WTC11 (cell line): ENCODE results near the gene CNMD. TPM values are rescaled to one million over a fixed set of nuclear protein-coding genes. Genes with fewer than 3 reads are reported as not detected.

ENCODE experiments used
- ATAC-seq: fragments of 200-7000 bp; cut with Tn5 transposase; 2 replicates; pipeline ENCODE4 v1.10.0; 2021; ENCODE audit warnings: mild to moderate bottlenecking, moderate library complexity
- CTCF ChIA-PET: fragments of 300-600 bp; sonication (Branson Sonifier 250); formaldehyde crosslinking; loops from one replicate; lab custom pipeline; 2021; ENCODE audit warnings: antibody characterized with exemption; lab: Charles Lee
- POLR2A ChIA-PET: fragments of 350-600 bp; sonication (Branson Sonifier 250); formaldehyde crosslinking; loops from one replicate; lab custom pipeline; 2021; ENCODE audit warnings: antibody characterized with exemption; lab: Charles Lee
- DNase-seq: peaks from one replicate; pipeline ENCODE4 v3.0.0; 2021; ENCODE audit warnings: low spot score
- H3K27ac Mint-ChIP-seq: 2 replicates; pipeline ENCODE4 v1.8.0; 2021; ENCODE audit warnings: mixed read lengths
- H3K27me3 Mint-ChIP-seq: 2 replicates; pipeline ENCODE4 v1.8.0; 2021; ENCODE audit warnings: low read depth, mild to moderate bottlenecking, moderate library complexity, mixed read lengths
- H3K36me3 Mint-ChIP-seq: 2 replicates; pipeline ENCODE4 v1.8.0; 2021; ENCODE audit warnings: mixed read lengths
- H3K4me1 Mint-ChIP-seq: 2 replicates; pipeline ENCODE4 v1.8.0; 2022; ENCODE audit warnings: mixed read lengths
- H3K4me3 Mint-ChIP-seq: 2 replicates; pipeline ENCODE4 v1.8.0; 2021; ENCODE audit warnings: mild to moderate bottlenecking, moderate library complexity, mixed read lengths
- H3K9me3 Mint-ChIP-seq: 2 replicates; pipeline ENCODE4 v1.8.0; 2021; ENCODE audit warnings: mixed read lengths
- ATF1 ChIP-seq: sonication (generic); formaldehyde crosslinking; IDR thresholded peaks from 2 replicates; pipeline ENCODE4 v1.8.1; 2023; ENCODE audit warnings: mild to moderate bottlenecking, moderate library complexity, missing genetic modification reagents
- ATF6 ChIP-seq: sonication (generic); formaldehyde crosslinking; IDR thresholded peaks from 2 replicates; pipeline ENCODE4 v1.8.1; 2023; ENCODE audit warnings: mild to moderate bottlenecking, missing genetic modification reagents
- CBFB ChIP-seq: sonication (generic); formaldehyde crosslinking; IDR thresholded peaks from 2 replicates; pipeline ENCODE4 v1.8.1; 2022; ENCODE audit warnings: mild to moderate bottlenecking, low read depth, missing genetic modification reagents
- ELF4 ChIP-seq: sonication (generic); formaldehyde crosslinking; IDR thresholded peaks from 2 replicates; pipeline ENCODE4 v1.8.1; 2022; ENCODE audit warnings: low read depth, mild to moderate bottlenecking, moderate library complexity, missing genetic modification reagents
- EMX1 ChIP-seq: fragments of 250-450 bp; sonication (Bioruptor Pico); IDR thresholded peaks from 2 replicates; pipeline ENCODE4 v1.8.0; 2021; ENCODE audit warnings: mild to moderate bottlenecking
- ERG ChIP-seq: fragments of 250-450 bp; sonication (Bioruptor Pico); IDR thresholded peaks from 2 replicates; pipeline ENCODE4 v1.8.0; 2021; ENCODE audit warnings: mild to moderate bottlenecking
- ETV6 ChIP-seq: sonication (generic); formaldehyde crosslinking; IDR thresholded peaks from 2 replicates; pipeline ENCODE4 v1.8.1; 2022; ENCODE audit warnings: mild to moderate bottlenecking, missing genetic modification reagents
- FOXK1 ChIP-seq: sonication (generic); formaldehyde crosslinking; IDR thresholded peaks from 2 replicates; pipeline ENCODE4 v1.8.0; 2022; ENCODE audit warnings: mild to moderate bottlenecking, moderate library complexity, missing genetic modification reagents
- IRF2 ChIP-seq: sonication (generic); formaldehyde crosslinking; IDR thresholded peaks from 2 replicates; pipeline ENCODE4 v1.8.0; 2022; ENCODE audit warnings: low read depth, missing genetic modification reagents, borderline replicate concordance
- MAX ChIP-seq: sonication (generic); formaldehyde crosslinking; IDR thresholded peaks from 2 replicates; pipeline ENCODE4 v1.8.0; 2022; ENCODE audit warnings: mild to moderate bottlenecking, missing genetic modification reagents
- RORB ChIP-seq: fragments of 250-450 bp; sonication (Bioruptor Pico); IDR thresholded peaks from 2 replicates; pipeline ENCODE4 v1.9.0; 2021; ENCODE audit warnings: mild to moderate bottlenecking
- STAT6 ChIP-seq: sonication (generic); formaldehyde crosslinking; conservative IDR thresholded peaks from 2 replicates; pipeline ENCODE4 v1.8.1; 2023; ENCODE audit warnings: mild to moderate bottlenecking, low read depth, missing genetic modification reagents, moderate library complexity
- TEAD1 ChIP-seq: sonication (generic); formaldehyde crosslinking; IDR thresholded peaks from 2 replicates; pipeline ENCODE4 v1.8.0; 2022; ENCODE audit warnings: mild to moderate bottlenecking, missing genetic modification reagents
- TP53 ChIP-seq: sonication (generic); formaldehyde crosslinking; IDR thresholded peaks from 2 replicates; pipeline ENCODE4 v1.8.1; 2023; ENCODE audit warnings: mild to moderate bottlenecking, missing genetic modification reagents
- ZNF416 ChIP-seq: fragments of 250-450 bp; sonication (Bioruptor Pico); IDR thresholded peaks from 2 replicates; pipeline ENCODE4 v1.9.0; 2021; ENCODE audit warnings: mild to moderate bottlenecking, inconsistent platforms
- ZNF425 ChIP-seq: fragments of 250-450 bp; sonication (Bioruptor Pico); conservative IDR thresholded peaks from 2 replicates; pipeline ENCODE4 v1.9.0; 2021; ENCODE audit warnings: mild to moderate bottlenecking
- total RNA-seq: library from RNA; stranded (reverse); gene quantifications from 3 replicates; pipeline ENCODE4 v1.2.3, GENCODE V29; 2021
- TF ChIP-seq, protein P1 (sequence below): sonication (generic); formaldehyde crosslinking; IDR thresholded peaks from 2 replicates; pipeline ENCODE4 v1.8.1; 2022; ENCODE audit warnings: mild to moderate bottlenecking, moderate library complexity, missing genetic modification reagents
- TF ChIP-seq, protein P2 (sequence below): sonication (generic); formaldehyde crosslinking; IDR thresholded peaks from 2 replicates; pipeline ENCODE4 v1.8.0; 2023; ENCODE audit warnings: missing genetic modification reagents
- TF ChIP-seq, protein P3 (sequence below): sonication (generic); formaldehyde crosslinking; IDR thresholded peaks from 2 replicates; pipeline ENCODE4 v1.8.1; 2023; ENCODE audit warnings: mild to moderate bottlenecking, missing genetic modification reagents, borderline replicate concordance

The CNMD gene
- total RNA-seq, 1 experiment from 2014 or later: 95.1 TPM

DNA sequence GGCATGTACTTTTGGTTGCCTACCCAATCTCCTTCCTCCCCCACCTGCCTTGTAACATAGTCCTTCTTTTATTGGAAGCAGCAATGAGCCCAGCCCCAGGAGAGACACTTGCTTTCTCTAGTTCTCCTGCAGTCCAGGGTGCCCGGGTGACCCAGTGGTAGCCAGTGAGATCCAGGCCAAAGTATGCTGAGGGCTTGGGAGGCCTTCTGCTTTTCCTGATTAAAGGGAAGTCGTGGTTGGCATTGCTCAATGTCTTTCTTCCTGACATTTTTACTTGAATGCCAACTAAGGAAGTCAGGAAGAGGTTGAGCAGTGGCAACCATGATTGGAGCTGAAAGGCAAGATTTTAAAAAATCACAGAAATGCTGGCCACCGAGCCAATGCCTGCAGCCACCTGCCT, 25.7 kb downstream of the CNMD start:
- POLR2A ChIA-PET: no interaction called here
- no peak overlapping the region for H3K27ac Mint-ChIP-seq
- TF ChIP-seq IRF2 (CRISPR knock-in tag) (no peak), ELF4 (CRISPR knock-in tag) (no peak), MAX (CRISPR knock-in tag) (no peak), ZNF416 (no peak), TP53 (CRISPR knock-in tag) (no peak), TEAD1 (no peak), ERG (CRISPR knock-in tag) (no peak), ETV6 (CRISPR knock-in tag) (no peak), ATF1 (CRISPR knock-in tag) (no peak)
- TF ChIP-seq, protein P1, sequence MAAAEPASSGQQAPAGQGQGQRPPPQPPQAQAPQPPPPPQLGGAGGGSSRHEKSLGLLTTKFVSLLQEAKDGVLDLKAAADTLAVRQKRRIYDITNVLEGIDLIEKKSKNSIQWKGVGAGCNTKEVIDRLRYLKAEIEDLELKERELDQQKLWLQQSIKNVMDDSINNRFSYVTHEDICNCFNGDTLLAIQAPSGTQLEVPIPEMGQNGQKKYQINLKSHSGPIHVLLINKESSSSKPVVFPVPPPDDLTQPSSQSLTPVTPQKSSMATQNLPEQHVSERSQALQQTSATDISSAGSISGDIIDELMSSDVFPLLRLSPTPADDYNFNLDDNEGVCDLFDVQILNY (CRISPR knock-in tag): no peak
- ATAC-seq (no peak), DNase-seq (no peak)
- H3K4me3 Mint-ChIP-seq: no peak overlapping the region
- H3K27me3 Mint-ChIP-seq: no peaks in the 10 kb centered on the region; the same call in 1 of the 2 replicates
- peaks cover 32% of the 10 kb centered on the region for H3K9me3 Mint-ChIP-seq
- peaks cover 33% of the 10 kb centered on the region for H3K36me3 Mint-ChIP-seq
- H3K4me1 Mint-ChIP-seq: peaks cover 31% of the 10 kb centered on the region
- CTCF ChIA-PET: interaction anchor here (1.2 to 2.8 kb wide), 3 partner anchors 49 to 487 kb away, joined by 3 to 13 read pairs (median 3); no protein-coding TSS in a partner anchor

GRCh38 chr13:52712385-52712784, 27.2 kb downstream of the CNMD start:
- Mint-ChIP-seq H3K36me3 (peaks cover 21% of the 10 kb centered on the region), H3K4me3 (no peak overlapping the region), H3K27ac (peak overlapping the region; percentile 46; the same call in 1 of the 2 replicates), H3K9me3 (peaks cover 17% of the 10 kb centered on the region), H3K4me1 (peaks cover 31% of the 10 kb centered on the region), H3K27me3 (no peaks in the 10 kb centered on the region)
- ChIA-PET CTCF (interaction anchor here (1.5 to 3.1 kb wide), 5 partner anchors 26 to 488 kb away, joined by 3 to 16 read pairs (median 13); no protein-coding TSS in a partner anchor), POLR2A (no interaction called here)
- DNase-seq (no peak), ATAC-seq (peak; percentile 43)
- no peak for TF ChIP-seq TEAD1
- no peak for TF ChIP-seq ZNF425
- no peak for TF ChIP-seq RORB (CRISPR knock-in tag)
- TF ChIP-seq CBFB (CRISPR knock-in tag): no peak
- no peak for TF ChIP-seq ATF6 (CRISPR knock-in tag)
- no peak for TF ChIP-seq STAT6
- no peak for TF ChIP-seq FOXK1 (CRISPR knock-in tag)
- TF ChIP-seq TP53 (CRISPR knock-in tag): no peak
- TF ChIP-seq, protein P2, sequence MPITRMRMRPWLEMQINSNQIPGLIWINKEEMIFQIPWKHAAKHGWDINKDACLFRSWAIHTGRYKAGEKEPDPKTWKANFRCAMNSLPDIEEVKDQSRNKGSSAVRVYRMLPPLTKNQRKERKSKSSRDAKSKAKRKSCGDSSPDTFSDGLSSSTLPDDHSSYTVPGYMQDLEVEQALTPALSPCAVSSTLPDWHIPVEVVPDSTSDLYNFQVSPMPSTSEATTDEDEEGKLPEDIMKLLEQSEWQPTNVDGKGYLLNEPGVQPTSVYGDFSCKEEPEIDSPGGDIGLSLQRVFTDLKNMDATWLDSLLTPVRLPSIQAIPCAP (CRISPR knock-in tag): no peak
- TF ChIP-seq, protein P3, sequence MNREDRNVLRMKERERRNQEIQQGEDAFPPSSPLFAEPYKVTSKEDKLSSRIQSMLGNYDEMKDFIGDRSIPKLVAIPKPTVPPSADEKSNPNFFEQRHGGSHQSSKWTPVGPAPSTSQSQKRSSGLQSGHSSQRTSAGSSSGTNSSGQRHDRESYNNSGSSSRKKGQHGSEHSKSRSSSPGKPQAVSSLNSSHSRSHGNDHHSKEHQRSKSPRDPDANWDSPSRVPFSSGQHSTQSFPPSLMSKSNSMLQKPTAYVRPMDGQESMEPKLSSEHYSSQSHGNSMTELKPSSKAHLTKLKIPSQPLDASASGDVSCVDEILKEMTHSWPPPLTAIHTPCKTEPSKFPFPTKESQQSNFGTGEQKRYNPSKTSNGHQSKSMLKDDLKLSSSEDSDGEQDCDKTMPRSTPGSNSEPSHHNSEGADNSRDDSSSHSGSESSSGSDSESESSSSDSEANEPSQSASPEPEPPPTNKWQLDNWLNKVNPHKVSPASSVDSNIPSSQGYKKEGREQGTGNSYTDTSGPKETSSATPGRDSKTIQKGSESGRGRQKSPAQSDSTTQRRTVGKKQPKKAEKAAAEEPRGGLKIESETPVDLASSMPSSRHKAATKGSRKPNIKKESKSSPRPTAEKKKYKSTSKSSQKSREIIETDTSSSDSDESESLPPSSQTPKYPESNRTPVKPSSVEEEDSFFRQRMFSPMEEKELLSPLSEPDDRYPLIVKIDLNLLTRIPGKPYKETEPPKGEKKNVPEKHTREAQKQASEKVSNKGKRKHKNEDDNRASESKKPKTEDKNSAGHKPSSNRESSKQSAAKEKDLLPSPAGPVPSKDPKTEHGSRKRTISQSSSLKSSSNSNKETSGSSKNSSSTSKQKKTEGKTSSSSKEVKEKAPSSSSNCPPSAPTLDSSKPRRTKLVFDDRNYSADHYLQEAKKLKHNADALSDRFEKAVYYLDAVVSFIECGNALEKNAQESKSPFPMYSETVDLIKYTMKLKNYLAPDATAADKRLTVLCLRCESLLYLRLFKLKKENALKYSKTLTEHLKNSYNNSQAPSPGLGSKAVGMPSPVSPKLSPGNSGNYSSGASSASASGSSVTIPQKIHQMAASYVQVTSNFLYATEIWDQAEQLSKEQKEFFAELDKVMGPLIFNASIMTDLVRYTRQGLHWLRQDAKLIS (CRISPR knock-in tag): no peak
- no peak for TF ChIP-seq EMX1 (CRISPR knock-in tag)
